G401.6 (cell line): ENCODE data around the gene PPEF1.
"Not testable (repeated sequence)": the region's sequence is repeated elsewhere in the genome, so short reads cannot be mapped to it uniquely, and the experiment has no call there.

ENCODE experiments used
- FAIRE-seq: peaks from 2 replicates; lab custom pipeline; 2012; peaks lifted over from hg19 to GRCh38; lab: Jason Lieb, UNC

The PPEF1 gene

GRCh38 chrX:18793601-18794089 lies 86.2 kb downstream of the PPEF1 start:
- no peak for FAIRE-seq

GRCh38 chrX:18797141-18797540 lies 89.7 kb downstream of the PPEF1 start:
- FAIRE-seq, result no peak

- FAIRE-seq, result no peak
These were observed 92.5 kb downstream of the PPEF1 start for GRCh38 chrX:18799911-18800310.

GRCh38 chrX:18809641-18810040 lies 102.2 kb downstream of the PPEF1 start:
- FAIRE-seq, result no peak

- no peak for FAIRE-seq
These were observed 103.0 kb downstream of the PPEF1 start for GRCh38 chrX:18810416-18810815.

- no peak for FAIRE-seq
These were observed 117.9 kb downstream of the PPEF1 start for GRCh38 chrX:18825375-18825774.

- FAIRE-seq, result no peak
These were observed 121.5 kb downstream of the PPEF1 start for GRCh38 chrX:18828832-18829404.

GRCh38 chrX:18833071-18833731 lies 125.8 kb downstream of the PPEF1 start:
- no peak for FAIRE-seq

GRCh38 chrX:18847901-18848300 lies 140.5 kb downstream of the PPEF1 start:
- FAIRE-seq, result not testable (repeated sequence)

GRCh38 chrX:18855919-18856644 lies 148.6 kb downstream of the PPEF1 start:
- FAIRE-seq, result no peak

GRCh38 chrX:18856645-18856997 lies 149.2 kb downstream of the PPEF1 start:
- no peak for FAIRE-seq

GRCh38 chrX:18861511-18861910 lies 154.1 kb downstream of the PPEF1 start:
- no peak for FAIRE-seq

- no peak for FAIRE-seq
These were observed 157.0 kb downstream of the PPEF1 start for GRCh38 chrX:18864390-18864920.

GRCh38 chrX:18871161-18871890 lies 163.9 kb downstream of the PPEF1 start:
- FAIRE-seq, result no peak

- FAIRE-seq, result no peak
These were observed 164.5 kb downstream of the PPEF1 start for GRCh38 chrX:18871970-18872369.

GRCh38 chrX:18872621-18873020 lies 165.2 kb downstream of the PPEF1 start:
- no peak for FAIRE-seq

GRCh38 chrX:18873189-18873791 lies 165.8 kb downstream of the PPEF1 start:
- FAIRE-seq, result no peak

- FAIRE-seq, result no peak
These were observed 166.4 kb downstream of the PPEF1 start for GRCh38 chrX:18873836-18874235.

GRCh38 chrX:18874560-18875255 lies 167.3 kb downstream of the PPEF1 start:
- no peak for FAIRE-seq

- no peak for FAIRE-seq
These were observed 167.9 kb downstream of the PPEF1 start for GRCh38 chrX:18875256-18875878.

GRCh38 chrX:18877469-18877868 lies 170.0 kb downstream of the PPEF1 start:
- FAIRE-seq, result no peak
